Colon (tissue), 2 donors: Measurements from ENCODE around the gene CTRL.
"Not testable (repeated sequence)": the region's sequence is repeated elsewhere in the genome, so short reads cannot be mapped to it uniquely, and the experiment has no call there.

Experiments used
- FAIRE-seq: peaks from 2 replicates; lab custom pipeline; 2012; peaks lifted over from hg19 to GRCh38; lab: Jason Lieb, UNC
- donor health status: control.
- donor health status: control.

The CTRL gene

DNA sequence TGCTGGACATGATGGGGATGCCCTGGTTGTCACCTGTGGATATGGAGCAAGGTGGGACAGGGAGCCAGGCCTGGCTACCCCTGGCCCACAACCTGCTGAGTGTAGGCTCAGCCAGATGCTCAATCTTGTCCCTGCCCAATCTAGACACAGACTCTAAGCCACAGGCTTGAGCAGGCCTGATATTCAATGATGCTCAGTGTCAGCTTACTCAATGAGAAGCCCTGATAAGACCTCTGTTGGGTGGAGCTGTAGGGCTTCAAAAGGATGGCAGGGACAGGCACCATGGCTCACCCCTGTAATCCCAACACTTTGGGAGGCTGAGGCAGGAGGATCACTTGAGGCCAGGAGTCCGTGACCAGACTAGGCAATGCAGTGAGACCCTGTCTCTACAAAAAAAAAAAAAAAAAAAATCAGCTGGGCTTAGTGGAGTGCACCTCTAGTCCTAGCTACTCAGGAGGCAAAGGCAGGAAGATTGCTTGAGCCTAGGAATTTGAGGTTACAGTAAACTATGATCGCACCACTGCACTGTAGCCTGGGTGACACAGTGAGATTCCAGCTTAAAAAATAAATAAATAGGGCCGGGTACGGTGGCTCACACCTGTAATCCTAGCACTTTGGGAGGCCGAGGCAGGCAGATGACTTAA is 8.9 kb upstream of the CTRL start:
- FAIRE-seq, result no peak

- FAIRE-seq, result no peak
Observed at GRCh38 chr16:67939507-67940445, 8.1 kb upstream of the CTRL start.

DNA sequence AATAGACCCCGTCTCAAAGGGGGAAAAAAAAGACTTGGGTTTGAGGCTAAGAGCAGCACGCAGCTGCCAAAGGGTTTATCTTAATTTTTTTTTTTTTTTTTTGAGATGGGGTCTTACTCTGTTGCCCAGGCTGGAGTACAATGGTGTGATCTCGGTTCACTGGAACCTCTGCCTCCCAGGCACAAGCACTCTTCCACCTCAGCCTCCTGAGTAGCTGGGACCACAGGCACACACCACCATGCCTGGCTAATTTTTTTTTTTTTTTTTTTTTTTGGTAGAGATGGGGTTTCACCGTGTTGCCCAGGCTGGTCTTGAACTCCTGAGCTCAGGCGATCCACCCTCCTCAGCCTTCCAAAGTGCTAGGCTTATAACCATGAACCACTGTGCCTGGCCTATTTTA is 6.1 kb upstream of the CTRL start:
- FAIRE-seq, result not testable (repeated sequence)

DNA sequence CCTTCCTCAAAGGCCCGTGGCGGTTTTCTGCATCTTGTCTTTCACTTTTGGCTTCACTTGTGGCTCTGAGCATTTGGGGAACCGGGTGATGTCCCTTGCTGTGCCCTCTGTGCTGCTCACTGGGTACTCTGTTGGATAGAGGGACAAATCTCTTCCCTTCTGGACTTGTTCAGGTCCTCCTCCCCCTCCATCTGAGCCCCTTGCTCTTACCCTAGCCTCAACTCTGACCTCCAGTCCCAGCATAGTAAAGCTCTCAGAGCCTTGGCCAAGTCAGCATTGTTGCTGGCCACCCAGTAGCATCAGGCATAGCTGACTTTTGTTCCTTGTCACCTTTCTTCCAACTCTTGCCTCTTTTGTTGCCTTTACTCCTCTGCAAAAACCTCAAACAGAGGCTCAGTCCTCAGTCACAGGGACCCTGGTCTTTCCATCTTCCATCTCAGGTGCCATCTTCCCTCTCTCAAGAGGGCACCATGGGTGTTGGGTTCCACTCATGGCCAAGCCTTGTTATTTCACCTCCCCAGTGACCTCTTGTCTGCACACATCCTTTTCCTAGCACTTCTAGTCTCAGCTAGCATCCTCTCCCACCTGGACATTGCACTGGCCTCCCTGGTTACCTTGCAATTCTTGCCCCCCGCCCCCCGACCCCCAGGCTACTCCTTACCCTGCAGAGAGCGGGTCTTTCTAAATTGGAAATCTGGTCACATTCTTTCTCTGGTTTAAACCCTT is 5.4 kb upstream of the CTRL start:
- FAIRE-seq, result no peak

- no peak for FAIRE-seq
Observed at GRCh38 chr16:67936124-67936879, 4.6 kb upstream of the CTRL start, which contains the start of gene PSMB10. PSMB10 (minus strand) TSS chr16:67936850; CDS start chr16:67936749, 101 bp downstream.

DNA sequence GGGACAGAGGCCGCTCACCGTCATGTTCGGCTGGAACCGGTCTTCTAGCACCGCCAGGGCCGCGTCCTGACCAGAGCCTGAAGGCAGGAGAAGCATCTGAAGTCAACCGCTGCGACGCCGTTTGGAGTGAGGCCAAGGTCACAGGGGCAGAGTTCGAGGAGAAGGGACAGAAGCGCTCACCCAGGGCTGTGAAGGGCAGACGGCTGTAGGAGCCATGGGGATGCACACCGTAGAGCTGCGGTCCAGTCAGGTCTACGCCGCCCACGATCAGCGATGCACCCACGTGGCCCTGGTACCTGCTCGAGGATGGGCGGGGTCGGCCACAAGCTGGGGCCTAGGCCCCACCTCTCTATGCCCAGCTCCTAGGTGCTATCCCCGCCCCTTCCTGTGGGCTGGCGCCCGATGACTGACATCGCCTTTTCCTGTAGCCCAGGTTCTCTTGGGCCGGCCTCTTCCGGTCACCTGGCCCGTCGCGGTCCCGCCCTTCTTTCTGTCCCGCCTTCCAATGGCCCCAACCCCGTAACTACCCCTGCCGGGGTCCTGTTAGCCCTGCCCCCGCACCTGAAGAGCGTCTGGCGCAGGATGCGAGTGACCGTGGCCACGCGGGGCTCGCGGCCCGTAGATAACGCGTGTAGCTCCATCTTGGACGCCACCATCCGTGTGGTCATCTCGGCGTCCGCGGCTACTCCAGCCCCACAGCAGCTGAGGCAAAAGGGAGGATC is 3.9 kb upstream of the CTRL start:
- no peak for FAIRE-seq

DNA sequence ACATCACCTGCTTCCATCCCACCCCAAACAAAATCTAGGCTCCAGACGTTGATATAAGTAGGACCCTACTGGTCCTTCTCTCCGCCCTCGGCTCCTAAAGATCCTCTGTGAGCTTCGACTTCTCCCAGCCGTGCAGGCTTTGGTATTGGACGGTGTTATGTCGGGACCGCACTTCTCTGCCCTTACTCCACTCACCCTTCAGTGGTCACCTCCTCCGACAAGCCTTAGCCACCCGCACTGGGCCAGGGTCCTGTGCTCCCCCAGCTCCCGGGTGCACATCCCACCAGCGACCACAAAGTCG is 3.4 kb upstream of the CTRL start:
- no peak for FAIRE-seq

DNA sequence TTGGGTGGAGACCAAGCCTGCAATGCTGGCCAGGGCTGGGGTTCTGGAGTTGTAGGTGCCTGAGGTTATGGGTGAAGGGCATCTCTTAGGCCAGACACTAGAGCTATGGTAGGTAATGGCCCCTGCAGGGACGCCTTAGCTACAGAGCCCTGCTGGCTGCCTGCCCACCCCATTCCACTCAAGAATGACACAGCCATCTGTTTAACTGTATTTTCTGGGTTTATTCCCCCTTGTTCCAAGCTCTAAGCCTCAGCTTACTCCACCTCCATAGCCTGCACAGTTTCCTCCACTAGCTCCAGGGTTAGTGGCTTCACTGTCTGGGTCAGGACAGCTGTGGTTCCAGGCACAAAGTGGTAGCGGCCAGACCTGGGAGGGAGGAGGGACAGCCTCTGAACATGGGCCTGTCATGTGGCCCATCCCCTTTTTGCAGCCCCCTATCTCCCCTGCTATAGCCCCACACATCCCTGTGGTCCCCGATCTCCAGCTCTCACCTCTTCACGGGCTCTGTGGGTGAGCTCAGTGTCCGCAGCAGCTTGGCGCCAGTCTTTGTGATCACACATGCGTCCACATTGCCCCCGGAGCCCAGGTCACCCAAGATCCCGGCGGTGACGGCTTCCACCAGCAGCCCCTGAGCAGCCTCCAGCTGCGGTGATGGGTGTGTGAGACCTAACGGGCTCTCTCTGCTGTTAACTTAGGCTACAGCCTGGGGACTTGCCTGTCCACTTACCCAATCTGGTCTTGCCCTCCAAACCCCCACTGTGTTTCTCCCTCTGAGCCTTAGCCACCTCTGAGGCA is 2.8 kb upstream of the CTRL start:
- no peak for FAIRE-seq

DNA sequence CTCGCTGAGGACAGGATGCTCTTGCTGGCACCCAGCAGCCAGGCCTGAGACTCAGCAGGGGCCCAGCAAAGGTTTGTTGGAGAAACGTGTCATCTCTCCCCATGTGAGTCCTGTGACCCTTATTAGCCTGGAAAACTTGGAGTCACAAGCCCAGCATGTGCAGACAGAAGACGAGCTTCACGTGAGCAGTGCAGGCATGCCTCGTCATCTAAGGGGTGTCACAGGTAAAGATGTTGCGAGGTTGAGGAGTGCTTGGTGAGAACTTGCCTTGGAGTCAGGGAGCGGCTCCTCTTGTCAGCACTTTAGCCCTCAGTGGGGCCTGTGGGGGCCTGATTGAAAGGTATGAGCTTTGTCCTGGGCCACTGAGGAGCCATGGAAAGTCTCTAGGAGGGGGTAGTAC is 2.1 kb upstream of the CTRL start:
- no peak for FAIRE-seq

DNA sequence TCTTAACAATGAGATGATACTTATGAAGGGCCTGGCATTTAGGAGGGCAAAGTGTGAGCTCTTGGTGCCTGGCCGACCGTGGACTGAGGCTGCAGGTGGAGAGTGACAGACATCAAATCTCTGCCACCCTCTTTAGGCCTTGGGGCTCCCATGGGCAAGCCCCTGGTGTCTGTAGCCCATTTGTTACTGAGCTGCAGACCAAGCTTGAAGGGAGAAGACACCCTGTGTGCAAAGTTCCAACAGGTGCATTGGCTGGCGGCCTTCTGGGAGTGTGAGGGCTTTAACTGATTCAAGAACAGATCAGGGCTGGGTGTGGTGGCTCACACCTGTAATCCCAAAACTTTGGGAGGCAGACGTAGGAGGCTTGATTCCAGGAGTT is 789 bp upstream of the CTRL start:
- FAIRE-seq, result no peak

GRCh38 chr16:67930678-67931211 is 917 bp downstream of the CTRL start:
- FAIRE-seq, result no peak

GRCh38 chr16:67930191-67930590 is 1.5 kb downstream of the CTRL start:
- no peak for FAIRE-seq

GRCh38 chr16:67928561-67929364 is 2.9 kb downstream of the CTRL start:
- no peak for FAIRE-seq

GRCh38 chr16:67928147-67928546 is 3.5 kb downstream of the CTRL start:
- FAIRE-seq, result no peak

DNA sequence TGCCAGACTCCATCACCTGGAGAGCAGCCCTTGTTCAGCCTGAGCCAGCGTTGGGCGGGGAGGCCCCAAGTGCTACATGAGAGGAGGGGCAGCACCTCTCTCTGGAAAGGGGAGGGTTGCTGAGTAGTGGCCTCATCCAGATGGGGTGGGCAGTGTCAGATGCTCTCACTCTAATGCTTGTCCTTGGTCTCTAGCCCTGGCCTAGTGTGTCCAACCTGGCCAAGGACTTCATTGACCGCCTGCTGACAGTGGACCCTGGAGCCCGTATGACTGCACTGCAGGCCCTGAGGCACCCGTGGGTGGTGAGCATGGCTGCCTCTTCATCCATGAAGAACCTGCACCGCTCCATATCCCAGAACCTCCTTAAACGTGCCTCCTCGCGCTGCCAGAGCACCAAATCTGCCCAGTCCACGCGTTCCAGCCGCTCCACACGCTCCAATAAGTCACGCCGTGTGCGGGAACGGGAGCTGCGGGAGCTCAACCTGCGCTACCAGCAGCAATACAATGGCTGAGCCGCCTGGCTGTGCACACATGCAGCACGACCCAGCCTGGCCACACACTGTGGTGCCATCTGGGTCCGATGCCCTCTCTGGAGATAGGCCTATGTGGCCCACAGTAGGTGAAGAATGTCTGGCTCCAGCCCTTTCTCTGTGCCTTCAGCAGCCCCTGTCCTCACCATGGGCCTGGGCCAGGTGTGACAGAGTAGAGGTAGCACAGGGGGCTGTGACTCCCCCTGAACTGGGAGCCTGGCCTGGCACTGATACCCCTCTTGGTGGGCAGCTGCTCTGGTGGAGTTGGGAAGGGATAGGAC is 4.3 kb downstream of the CTRL start:
- no peak for FAIRE-seq

DNA sequence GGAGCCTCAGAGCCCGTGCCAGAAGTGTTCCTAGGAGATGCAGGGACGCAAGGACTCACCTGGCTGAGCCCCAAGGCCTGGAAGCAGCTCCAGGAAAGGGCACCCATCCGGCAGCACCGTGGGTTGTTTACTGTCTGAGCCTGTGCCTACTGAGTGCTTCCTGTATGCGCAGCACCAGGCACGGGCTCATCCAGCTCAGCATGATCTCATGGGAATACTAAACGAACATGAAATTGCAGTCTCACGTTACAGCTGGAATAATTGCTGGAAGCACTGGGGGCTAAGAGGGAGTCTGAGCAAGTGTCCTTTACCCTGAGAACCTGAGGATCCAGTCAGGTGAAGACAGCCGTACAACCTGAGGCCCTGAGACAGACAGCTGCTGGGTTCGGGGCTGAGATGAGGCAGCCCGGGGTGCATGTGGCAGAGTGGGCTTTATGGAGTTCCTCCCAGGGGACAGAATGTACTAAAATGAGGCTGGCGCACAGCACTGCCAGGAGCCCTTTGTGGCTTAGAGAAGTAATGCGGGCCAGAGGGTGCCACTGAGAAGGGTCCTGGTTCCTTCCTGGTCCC is 5.4 kb downstream of the CTRL start:
- no peak for FAIRE-seq

GRCh38 chr16:67924140-67924906 is 7.3 kb downstream of the CTRL start:
- FAIRE-seq, result no peak
